ENCODE data around the gene COL4A6.

COL4A6 gene

DNA sequence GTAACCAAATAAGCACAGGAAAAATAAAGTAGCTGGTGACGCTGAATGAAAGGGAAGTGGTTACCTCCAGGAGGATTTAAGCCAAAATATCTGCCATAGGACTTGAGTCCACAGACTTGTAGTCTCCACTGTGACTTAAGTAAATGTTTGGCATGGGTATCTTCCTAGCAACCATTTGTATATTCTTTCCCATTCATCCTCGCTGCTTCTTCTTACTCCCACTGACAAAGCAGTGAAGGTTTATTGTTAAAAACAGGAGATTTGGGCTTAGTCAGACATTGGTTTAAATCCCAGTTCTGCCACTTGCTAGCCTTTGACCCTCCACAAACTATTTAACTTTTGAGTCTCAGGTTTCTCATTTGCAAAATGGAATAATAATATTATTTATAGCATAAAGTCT, 22.3 kb downstream of the COL4A6 start:
- H3K27me3 ChIP-seq (ENCODE audit: insufficient read depth, low read length, poor library complexity, severe bottlenecking) = no peaks in the 10 kb centered on the region
- H4K20me1 ChIP-seq (ENCODE audit: insufficient read depth, low read length, poor library complexity, severe bottlenecking) = no peaks in the 10 kb centered on the region
- H2AFZ ChIP-seq (ENCODE audit: low read length) = no peak overlapping the region
- no peak for TF ChIP-seq EZH2phosphoT487 (IDR thresholded peaks at IDR 0.05; ENCODE audit: borderline replicate concordance)
- TF ChIP-seq, protein P1, sequence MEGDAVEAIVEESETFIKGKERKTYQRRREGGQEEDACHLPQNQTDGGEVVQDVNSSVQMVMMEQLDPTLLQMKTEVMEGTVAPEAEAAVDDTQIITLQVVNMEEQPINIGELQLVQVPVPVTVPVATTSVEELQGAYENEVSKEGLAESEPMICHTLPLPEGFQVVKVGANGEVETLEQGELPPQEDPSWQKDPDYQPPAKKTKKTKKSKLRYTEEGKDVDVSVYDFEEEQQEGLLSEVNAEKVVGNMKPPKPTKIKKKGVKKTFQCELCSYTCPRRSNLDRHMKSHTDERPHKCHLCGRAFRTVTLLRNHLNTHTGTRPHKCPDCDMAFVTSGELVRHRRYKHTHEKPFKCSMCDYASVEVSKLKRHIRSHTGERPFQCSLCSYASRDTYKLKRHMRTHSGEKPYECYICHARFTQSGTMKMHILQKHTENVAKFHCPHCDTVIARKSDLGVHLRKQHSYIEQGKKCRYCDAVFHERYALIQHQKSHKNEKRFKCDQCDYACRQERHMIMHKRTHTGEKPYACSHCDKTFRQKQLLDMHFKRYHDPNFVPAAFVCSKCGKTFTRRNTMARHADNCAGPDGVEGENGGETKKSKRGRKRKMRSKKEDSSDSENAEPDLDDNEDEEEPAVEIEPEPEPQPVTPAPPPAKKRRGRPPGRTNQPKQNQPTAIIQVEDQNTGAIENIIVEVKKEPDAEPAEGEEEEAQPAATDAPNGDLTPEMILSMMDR (conservative IDR thresholded peaks at IDR 0.05; ENCODE audit: low read length) = no peak
- H3K4me1 ChIP-seq (ENCODE audit: insufficient read depth, low read length, poor library complexity, severe bottlenecking) = no peaks in the 10 kb centered on the region
- no peak overlapping the region for H3K9ac ChIP-seq (ENCODE audit: low read depth, low read length, poor library complexity, severe bottlenecking)
- H3K9me3 ChIP-seq (ENCODE audit: insufficient read depth, low read depth, low read length) = no peaks in the 10 kb centered on the region
- no peak overlapping the region for H3K4me2 ChIP-seq (ENCODE audit: low read depth, low read length, poor library complexity, severe bottlenecking)
- H3K79me2 ChIP-seq (ENCODE audit: insufficient read depth, low read length) = no peaks in the 10 kb centered on the region
- no peak overlapping the region for H3K4me3 ChIP-seq (ENCODE audit: low read length, poor library complexity, severe bottlenecking)
- no peaks in the 10 kb centered on the region for H3K36me3 ChIP-seq (ENCODE audit: insufficient read depth, low read length)
- H3K9me2 ChIP-seq (replicated peaks; ENCODE audit: low read depth, low read length) = no peaks in the 10 kb centered on the region
- H3F3A ChIP-seq (ENCODE audit: low read depth) = no peaks in the 10 kb centered on the region

DNA sequence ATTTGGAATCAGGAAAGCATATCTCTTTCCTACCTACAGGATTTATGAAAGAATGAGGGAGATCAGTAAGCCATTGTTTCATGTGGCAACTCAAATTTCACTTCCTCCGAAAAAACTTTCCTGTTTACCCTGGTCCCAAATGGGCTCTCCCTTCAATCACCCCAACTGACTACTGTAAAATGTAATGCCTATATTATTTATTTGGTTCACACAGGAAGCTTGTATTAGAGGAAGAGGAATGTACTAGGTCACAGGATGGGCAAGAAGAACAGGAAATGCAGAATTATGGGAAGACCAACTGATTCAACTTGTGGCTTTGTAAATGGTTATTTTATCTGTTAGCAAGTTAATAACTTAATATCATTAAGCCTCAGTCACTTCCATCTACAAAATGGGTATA, 23.1 kb downstream of the COL4A6 start:
- Histone ChIP-seq H3K9ac (ENCODE audit: low read depth, low read length, poor library complexity, severe bottlenecking) (no peak overlapping the region), H4K20me1 (ENCODE audit: insufficient read depth, low read length, poor library complexity, severe bottlenecking) (no peaks in the 10 kb centered on the region), H3K4me3 (ENCODE audit: low read length, poor library complexity, severe bottlenecking) (no peak overlapping the region), H3K36me3 (ENCODE audit: insufficient read depth, low read length) (no peaks in the 10 kb centered on the region), H3K4me2 (ENCODE audit: low read depth, low read length, poor library complexity, severe bottlenecking) (no peak overlapping the region), H3K4me1 (ENCODE audit: insufficient read depth, low read length, poor library complexity, severe bottlenecking) (no peaks in the 10 kb centered on the region), H3K9me3 (ENCODE audit: insufficient read depth, low read depth, low read length) (no peaks in the 10 kb centered on the region), H3K79me2 (ENCODE audit: insufficient read depth, low read length) (no peaks in the 10 kb centered on the region), H3F3A (ENCODE audit: low read depth) (no peaks in the 10 kb centered on the region), H3K9me2 (replicated peaks; ENCODE audit: low read depth, low read length) (no peaks in the 10 kb centered on the region), H2AFZ (ENCODE audit: low read length) (no peak overlapping the region), H3K27me3 (ENCODE audit: insufficient read depth, low read length, poor library complexity, severe bottlenecking) (no peaks in the 10 kb centered on the region)
- TF ChIP-seq EZH2phosphoT487 (IDR thresholded peaks at IDR 0.05; ENCODE audit: borderline replicate concordance) = no peak
- TF ChIP-seq, protein P1 (conservative IDR thresholded peaks at IDR 0.05; ENCODE audit: low read length) = no peak

- Histone ChIP-seq H3K9ac (ENCODE audit: low read depth, low read length, poor library complexity, severe bottlenecking) (no peak overlapping the region), H3K36me3 (ENCODE audit: insufficient read depth, low read length) (no peaks in the 10 kb centered on the region), H3K9me3 (ENCODE audit: insufficient read depth, low read depth, low read length) (no peaks in the 10 kb centered on the region), H3K27me3 (ENCODE audit: insufficient read depth, low read length, poor library complexity, severe bottlenecking) (no peaks in the 10 kb centered on the region), H2AFZ (ENCODE audit: low read length) (no peak overlapping the region), H3K9me2 (replicated peaks; ENCODE audit: low read depth, low read length) (no peaks in the 10 kb centered on the region), H3K4me2 (ENCODE audit: low read depth, low read length, poor library complexity, severe bottlenecking) (no peak overlapping the region), H4K20me1 (ENCODE audit: insufficient read depth, low read length, poor library complexity, severe bottlenecking) (no peaks in the 10 kb centered on the region), H3F3A (ENCODE audit: low read depth) (no peaks in the 10 kb centered on the region), H3K79me2 (ENCODE audit: insufficient read depth, low read length) (no peaks in the 10 kb centered on the region), H3K4me3 (ENCODE audit: low read length, poor library complexity, severe bottlenecking) (no peak overlapping the region), H3K4me1 (ENCODE audit: insufficient read depth, low read length, poor library complexity, severe bottlenecking) (no peaks in the 10 kb centered on the region)
- no peak for TF ChIP-seq EZH2phosphoT487 (IDR thresholded peaks at IDR 0.05; ENCODE audit: borderline replicate concordance)
- TF ChIP-seq, protein P1 (conservative IDR thresholded peaks at IDR 0.05; ENCODE audit: low read length) = no peak
Observed at GRCh38 chrX:108412783-108413182, 25.4 kb downstream of the COL4A6 start.

Measured in Loucy (cell line).